ENCODE results near the gene PRDM2. TPM values are rescaled to one million over a fixed set of nuclear protein-coding genes. Genes with fewer than 3 reads are reported as not detected.

Gene PRDM2
- total RNA-seq, 2 experiments from 2014 or later, result 136 to 140 TPM

DNA sequence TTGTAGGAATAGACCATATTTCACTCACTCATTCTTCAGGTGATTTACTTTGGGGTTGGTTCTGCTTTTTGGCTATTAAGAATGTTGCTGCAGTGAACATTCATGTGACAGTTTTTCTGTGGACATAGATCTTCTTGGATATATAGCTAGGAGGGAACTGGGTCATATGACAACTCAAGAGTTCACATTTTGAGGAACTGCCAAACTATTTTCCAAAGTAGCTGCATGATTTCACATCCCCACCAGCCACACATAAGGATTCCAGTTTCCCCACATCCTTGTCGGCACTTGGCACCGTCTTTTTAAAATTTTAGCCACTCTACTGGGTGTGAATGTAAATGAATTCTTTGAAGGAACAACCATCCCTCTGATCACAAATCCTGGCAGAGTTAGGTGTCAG is 126.0 kb downstream of the PRDM2 start:
- Histone ChIP-seq H3K4me1 (ENCODE audit: insufficient read depth, low read length) (peaks cover 7% of the 10 kb centered on the region), H3K27ac (ENCODE audit: low read depth in 1 of 2, low read length in 2 of 2) (no peak overlapping the region), H3K27me3 (ENCODE audit: control insufficient read depth in 1 of 2, insufficient read depth in 2 of 2, low read length in 2 of 2) (peaks cover 0 to 3% of the 10 kb centered on the region in 2 experiments), H3K36me3 (ENCODE audit: insufficient read depth, low read length) (peaks cover 5% of the 10 kb centered on the region), H3K9me3 (ENCODE audit: control insufficient read depth in 1 of 2, insufficient read depth in 1 of 2, low read length in 2 of 2) (no peaks in the 10 kb centered on the region), H3K4me3 (ENCODE audit: low read length) (no peak overlapping the region)
- intact Hi-C loops (cut with DNase I, micrococcal nuclease), result no loop called here
- H3K4me1 Mint-ChIP-seq (ENCODE audit: low read depth), result no peaks in the 10 kb centered on the region
- TF ChIP-seq, protein P1, sequence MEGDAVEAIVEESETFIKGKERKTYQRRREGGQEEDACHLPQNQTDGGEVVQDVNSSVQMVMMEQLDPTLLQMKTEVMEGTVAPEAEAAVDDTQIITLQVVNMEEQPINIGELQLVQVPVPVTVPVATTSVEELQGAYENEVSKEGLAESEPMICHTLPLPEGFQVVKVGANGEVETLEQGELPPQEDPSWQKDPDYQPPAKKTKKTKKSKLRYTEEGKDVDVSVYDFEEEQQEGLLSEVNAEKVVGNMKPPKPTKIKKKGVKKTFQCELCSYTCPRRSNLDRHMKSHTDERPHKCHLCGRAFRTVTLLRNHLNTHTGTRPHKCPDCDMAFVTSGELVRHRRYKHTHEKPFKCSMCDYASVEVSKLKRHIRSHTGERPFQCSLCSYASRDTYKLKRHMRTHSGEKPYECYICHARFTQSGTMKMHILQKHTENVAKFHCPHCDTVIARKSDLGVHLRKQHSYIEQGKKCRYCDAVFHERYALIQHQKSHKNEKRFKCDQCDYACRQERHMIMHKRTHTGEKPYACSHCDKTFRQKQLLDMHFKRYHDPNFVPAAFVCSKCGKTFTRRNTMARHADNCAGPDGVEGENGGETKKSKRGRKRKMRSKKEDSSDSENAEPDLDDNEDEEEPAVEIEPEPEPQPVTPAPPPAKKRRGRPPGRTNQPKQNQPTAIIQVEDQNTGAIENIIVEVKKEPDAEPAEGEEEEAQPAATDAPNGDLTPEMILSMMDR (IDR thresholded peaks at IDR 0.05), result no peak
- no peak overlapping the region for H3K4me3 Mint-ChIP-seq
- ChIA-PET CTCF (no interaction called here), POLR2A (interaction anchor here (0.7 kb wide), 1 partner anchor 34 kb away, joined by 3 read pairs; no protein-coding TSS in a partner anchor)
- H3K36me3 Mint-ChIP-seq (ENCODE audit: low read depth), result peaks cover 19% of the 10 kb centered on the region
- ATAC-seq (ENCODE audit: poor library complexity), result no peak
- H3K27me3 Mint-ChIP-seq, result peaks cover 8% of the 10 kb centered on the region
- H3K27ac Mint-ChIP-seq, result no peak overlapping the region
- H3K9me3 Mint-ChIP-seq, result no peaks in the 10 kb centered on the region
- DNase-seq, result no peak

DNA sequence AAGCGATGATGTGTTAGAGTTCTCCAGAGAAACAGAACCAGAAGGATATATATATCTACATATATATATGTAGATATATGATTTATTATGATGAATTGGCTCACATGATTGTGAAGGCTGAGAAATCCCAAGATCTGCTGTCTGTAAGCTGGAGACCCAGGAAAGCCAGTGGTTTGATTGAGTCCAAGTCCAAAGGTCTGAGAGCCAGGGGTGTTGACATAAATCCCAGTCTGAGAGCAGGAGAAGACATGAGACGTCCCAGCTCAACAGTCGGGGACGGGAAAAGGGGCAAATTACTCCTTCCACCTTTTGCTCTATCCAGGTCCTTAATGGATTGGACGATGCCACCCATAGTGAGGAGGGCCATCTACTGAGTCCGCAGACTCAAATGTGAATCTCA is 126.6 kb downstream of the PRDM2 start:
- no peak for DNase-seq
- no peak for ATAC-seq (ENCODE audit: poor library complexity)
- Mint-ChIP-seq H3K27ac (no peak overlapping the region), H3K27me3 (peaks cover 8% of the 10 kb centered on the region), H3K4me3 (no peak overlapping the region), H3K9me3 (no peaks in the 10 kb centered on the region), H3K36me3 (ENCODE audit: low read depth) (peaks cover 19% of the 10 kb centered on the region), H3K4me1 (ENCODE audit: low read depth) (no peaks in the 10 kb centered on the region)
- H3K4me3 ChIP-seq (ENCODE audit: low read length), result no peak overlapping the region
- ChIA-PET POLR2A (interaction anchor here (0.7 kb wide), 1 partner anchor 34 kb away, joined by 3 read pairs; no protein-coding TSS in a partner anchor), CTCF (no interaction called here)
- H3K4me1 ChIP-seq (ENCODE audit: insufficient read depth, low read length), result peaks cover 7% of the 10 kb centered on the region
- H3K36me3 ChIP-seq (ENCODE audit: insufficient read depth, low read length), result peaks cover 5% of the 10 kb centered on the region
- no peaks in the 10 kb centered on the region for H3K9me3 ChIP-seq (ENCODE audit: control insufficient read depth in 1 of 2, insufficient read depth in 1 of 2, low read length in 2 of 2)
- no peak overlapping the region for H3K27ac ChIP-seq (ENCODE audit: low read depth in 1 of 2, low read length in 2 of 2)
- intact Hi-C loops (cut with DNase I, micrococcal nuclease), result no loop called here
- peaks cover 0 to 3% of the 10 kb centered on the region in 2 experiments for H3K27me3 ChIP-seq (ENCODE audit: control insufficient read depth in 1 of 2, insufficient read depth in 2 of 2, low read length in 2 of 2)
- TF ChIP-seq, protein P1 (IDR thresholded peaks at IDR 0.05), result no peak

DNA sequence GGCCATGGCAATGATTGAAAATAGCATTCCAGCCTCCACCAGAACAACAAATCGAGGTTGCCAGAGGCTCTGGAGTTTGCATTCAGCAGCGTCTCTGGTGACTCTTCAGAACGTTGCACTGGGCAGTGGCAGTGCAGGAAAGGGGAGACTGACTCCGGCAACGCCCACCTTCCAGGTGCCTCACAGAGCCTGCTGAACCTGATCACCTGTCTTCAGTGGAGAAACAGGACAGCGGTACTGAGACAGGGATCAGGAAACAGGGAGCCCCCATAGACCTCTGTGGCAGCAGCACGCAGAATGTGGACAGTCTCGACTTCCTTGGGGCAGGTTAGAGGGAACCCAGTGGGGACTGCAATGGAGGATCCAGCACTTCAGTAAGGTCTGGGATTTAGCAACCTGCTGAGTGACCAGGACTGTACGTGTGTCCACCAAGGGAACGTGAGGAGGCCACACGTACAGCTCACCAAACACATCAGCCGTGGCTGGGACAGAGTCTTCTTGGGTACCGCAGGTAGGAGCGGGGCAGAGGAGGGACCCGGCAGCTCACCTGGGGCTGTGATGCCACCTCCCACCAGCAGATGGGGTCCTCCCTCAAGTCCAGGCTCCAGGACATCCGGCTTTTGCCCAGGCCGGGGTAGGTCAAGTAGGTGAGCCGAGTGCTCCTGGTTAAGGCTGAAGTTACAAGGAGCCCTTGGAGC is 128.6 kb downstream of the PRDM2 start:
- intact Hi-C loops (cut with DNase I, micrococcal nuclease), result no loop called here
- ChIA-PET CTCF (interaction anchor here (1.0 kb wide), 1 partner anchor 21 kb away, joined by 3 read pairs; no protein-coding TSS in a partner anchor), POLR2A (interaction anchor here (0.6 kb wide), 1 partner anchor 1844 kb away, joined by 5 read pairs; no protein-coding TSS in a partner anchor)
- DNase-seq (peak in 6 of 14 experiments; percentile 12 to 48 (median 38)), ATAC-seq (ENCODE audit: poor library complexity) (peak; percentile 34)
- Mint-ChIP-seq H3K27ac (no peak overlapping the region), H3K4me3 (no peak overlapping the region), H3K9me3 (no peaks in the 10 kb centered on the region), H3K36me3 (ENCODE audit: low read depth) (peaks cover 3% of the 10 kb centered on the region), H3K4me1 (ENCODE audit: low read depth) (no peaks in the 10 kb centered on the region), H3K27me3 (peaks cover 8% of the 10 kb centered on the region)
- peaks cover 0 to 3% of the 10 kb centered on the region in 2 experiments for H3K27me3 ChIP-seq (ENCODE audit: control insufficient read depth in 1 of 2, insufficient read depth in 2 of 2, low read length in 2 of 2)
- H3K4me3 ChIP-seq (ENCODE audit: low read length), result no peak overlapping the region
- TF ChIP-seq, protein P1 (IDR thresholded peaks at IDR 0.05), result peak; percentile 34
- H3K36me3 ChIP-seq (ENCODE audit: insufficient read depth, low read length), result peaks cover under 1% of the 10 kb centered on the region
- H3K27ac ChIP-seq (ENCODE audit: low read depth in 1 of 2, low read length in 2 of 2), result no peak overlapping the region
- H3K4me1 ChIP-seq (ENCODE audit: insufficient read depth, low read length), result peaks cover 7% of the 10 kb centered on the region
- H3K9me3 ChIP-seq (ENCODE audit: control insufficient read depth in 1 of 2, insufficient read depth in 1 of 2, low read length in 2 of 2), result no peaks in the 10 kb centered on the region
